WTC11 (cell line): ENCODE results near the gene SPOCK1. TPM values are rescaled to one million over a fixed set of nuclear protein-coding genes. Genes with fewer than 3 reads are reported as not detected.

Experiments
- ATAC-seq: fragments of 200-7000 bp; cut with Tn5 transposase; 2 replicates; pipeline ENCODE4 v1.10.0; 2021; ENCODE audit warnings: mild to moderate bottlenecking, moderate library complexity
- CTCF ChIA-PET: fragments of 300-600 bp; sonication (Branson Sonifier 250); formaldehyde crosslinking; loops from one replicate; lab custom pipeline; 2021; ENCODE audit warnings: antibody characterized with exemption; lab: Charles Lee
- POLR2A ChIA-PET: fragments of 350-600 bp; sonication (Branson Sonifier 250); formaldehyde crosslinking; loops from one replicate; lab custom pipeline; 2021; ENCODE audit warnings: antibody characterized with exemption; lab: Charles Lee
- DNase-seq: peaks from one replicate; pipeline ENCODE4 v3.0.0; 2021; ENCODE audit warnings: low spot score
- H3K27ac Mint-ChIP-seq: 2 replicates; pipeline ENCODE4 v1.8.0; 2021; ENCODE audit warnings: mixed read lengths
- H3K27me3 Mint-ChIP-seq: 2 replicates; pipeline ENCODE4 v1.8.0; 2021; ENCODE audit warnings: low read depth, mild to moderate bottlenecking, moderate library complexity, mixed read lengths
- H3K36me3 Mint-ChIP-seq: 2 replicates; pipeline ENCODE4 v1.8.0; 2021; ENCODE audit warnings: mixed read lengths
- H3K4me1 Mint-ChIP-seq: 2 replicates; pipeline ENCODE4 v1.8.0; 2022; ENCODE audit warnings: mixed read lengths
- H3K4me3 Mint-ChIP-seq: 2 replicates; pipeline ENCODE4 v1.8.0; 2021; ENCODE audit warnings: mild to moderate bottlenecking, moderate library complexity, mixed read lengths
- H3K9me3 Mint-ChIP-seq: 2 replicates; pipeline ENCODE4 v1.8.0; 2021; ENCODE audit warnings: mixed read lengths
- CBFB ChIP-seq: sonication (generic); formaldehyde crosslinking; IDR thresholded peaks from 2 replicates; pipeline ENCODE4 v1.8.1; 2022; ENCODE audit warnings: mild to moderate bottlenecking, low read depth, missing genetic modification reagents
- CREB1 ChIP-seq: sonication (generic); formaldehyde crosslinking; IDR thresholded peaks from 2 replicates; pipeline ENCODE4 v1.8.0; 2023; ENCODE audit warnings: mild to moderate bottlenecking, missing genetic modification reagents
- CTCF ChIP-seq: fragments of 200-600 bp; IDR thresholded peaks from 2 replicates; pipeline ENCODE4 v1.8.0; 2022; ENCODE audit warnings: antibody characterized with exemption
- E2F4 ChIP-seq: sonication (generic); formaldehyde crosslinking; IDR thresholded peaks from 2 replicates; pipeline ENCODE4 v1.8.1; 2022; ENCODE audit warnings: low read depth, mild to moderate bottlenecking, moderate library complexity, missing genetic modification reagents, borderline replicate concordance
- E2F5 ChIP-seq: sonication (generic); formaldehyde crosslinking; IDR thresholded peaks from 2 replicates; pipeline ENCODE4 v1.8.1; 2022; ENCODE audit warnings: mild to moderate bottlenecking, moderate library complexity, missing genetic modification reagents
- ERG ChIP-seq: fragments of 250-450 bp; sonication (Bioruptor Pico); IDR thresholded peaks from 2 replicates; pipeline ENCODE4 v1.8.0; 2021; ENCODE audit warnings: mild to moderate bottlenecking
- FOXJ3 ChIP-seq: sonication (generic); formaldehyde crosslinking; IDR thresholded peaks from 2 replicates; pipeline ENCODE4 v1.9.0; 2021; ENCODE audit warnings: missing genetic modification reagents, mild to moderate bottlenecking, borderline replicate concordance
- FOXK1 ChIP-seq: sonication (generic); formaldehyde crosslinking; IDR thresholded peaks from 2 replicates; pipeline ENCODE4 v1.8.0; 2022; ENCODE audit warnings: mild to moderate bottlenecking, moderate library complexity, missing genetic modification reagents
- FOXP4 ChIP-seq: sonication (generic); formaldehyde crosslinking; IDR thresholded peaks from 2 replicates; pipeline ENCODE4 v1.8.0; 2022; ENCODE audit warnings: mild to moderate bottlenecking, missing genetic modification reagents
- HMGXB4 ChIP-seq: sonication (generic); formaldehyde crosslinking; IDR thresholded peaks from 2 replicates; pipeline ENCODE4 v1.8.1; 2023; ENCODE audit warnings: mild to moderate bottlenecking, moderate library complexity, missing genetic modification reagents
- KAT7 ChIP-seq: sonication (generic); formaldehyde crosslinking; IDR thresholded peaks from 2 replicates; pipeline ENCODE4 v1.8.1; 2023; ENCODE audit warnings: missing genetic modification reagents, mild to moderate bottlenecking, borderline replicate concordance
- MAX ChIP-seq: sonication (generic); formaldehyde crosslinking; IDR thresholded peaks from 2 replicates; pipeline ENCODE4 v1.8.0; 2022; ENCODE audit warnings: mild to moderate bottlenecking, missing genetic modification reagents
- PREB ChIP-seq: sonication (generic); formaldehyde crosslinking; IDR thresholded peaks from 2 replicates; pipeline ENCODE4 v1.8.1; 2022; ENCODE audit warnings: mild to moderate bottlenecking, missing genetic modification reagents, moderate library complexity, borderline replicate concordance
- RORB ChIP-seq: fragments of 250-450 bp; sonication (Bioruptor Pico); IDR thresholded peaks from 2 replicates; pipeline ENCODE4 v1.9.0; 2021; ENCODE audit warnings: mild to moderate bottlenecking
- TEAD1 ChIP-seq: sonication (generic); formaldehyde crosslinking; IDR thresholded peaks from 2 replicates; pipeline ENCODE4 v1.8.0; 2022; ENCODE audit warnings: mild to moderate bottlenecking, missing genetic modification reagents
- ZBTB21 ChIP-seq: sonication (generic); formaldehyde crosslinking; IDR thresholded peaks from 2 replicates; pipeline ENCODE4 v1.8.1; 2023; ENCODE audit warnings: mild to moderate bottlenecking, missing genetic modification reagents, borderline replicate concordance
- ZNF219 ChIP-seq: sonication (generic); formaldehyde crosslinking; IDR thresholded peaks from 2 replicates; pipeline ENCODE4 v1.8.0; 2023; ENCODE audit warnings: missing genetic modification reagents, mild to moderate bottlenecking, borderline replicate concordance
- ZNF232 ChIP-seq: sonication (generic); formaldehyde crosslinking; IDR thresholded peaks from 2 replicates; pipeline ENCODE4 v1.8.0; 2022; ENCODE audit warnings: mild to moderate bottlenecking, missing genetic modification reagents
- ZNF425 ChIP-seq: fragments of 250-450 bp; sonication (Bioruptor Pico); conservative IDR thresholded peaks from 2 replicates; pipeline ENCODE4 v1.9.0; 2021; ENCODE audit warnings: mild to moderate bottlenecking
- total RNA-seq: library from RNA; stranded (reverse); gene quantifications from 3 replicates; pipeline ENCODE4 v1.2.3, GENCODE V29; 2021

SPOCK1 gene
- total RNA-seq, 1 experiment from 2014 or later: 15.2 TPM

GRCh38 chr5:137465930-137466329 lies 33.2 kb downstream of the SPOCK1 start:
- ChIA-PET CTCF (interaction anchor here (1.3 kb wide), 1 partner anchor 146 kb away, joined by 5 read pairs; no protein-coding TSS in a partner anchor), POLR2A (no interaction called here)
- Mint-ChIP-seq H3K36me3 (no peaks in the 10 kb centered on the region), H3K27ac (no peak overlapping the region), H3K27me3 (no peaks in the 10 kb centered on the region; the same call in 1 of the 2 replicates), H3K4me1 (peaks cover 8% of the 10 kb centered on the region), H3K9me3 (no peaks in the 10 kb centered on the region), H3K4me3 (no peak overlapping the region)
- TF ChIP-seq FOXK1 (no peak), ZBTB21 (CRISPR knock-in tag) (no peak), PREB (no peak), CREB1 (no peak), FOXP4 (CRISPR knock-in tag) (no peak), MAX (CRISPR knock-in tag) (no peak), HMGXB4 (no peak), ERG (no peak), RORB (CRISPR knock-in tag) (no peak), E2F4 (no peak), ZNF425 (CRISPR knock-in tag) (no peak), E2F5 (no peak), TEAD1 (CRISPR knock-in tag) (no peak), CBFB (CRISPR knock-in tag) (no peak), ZNF219 (CRISPR knock-in tag) (no peak), CTCF (no peak), FOXJ3 (CRISPR knock-in tag) (no peak), ZNF232 (CRISPR knock-in tag) (no peak), KAT7 (CRISPR knock-in tag) (no peak)
- ATAC-seq (no peak), DNase-seq (no peak)
